ENCODE measurements around the gene RAB13. TPM values are rescaled to one million over a fixed set of nuclear protein-coding genes. Genes with fewer than 3 reads are reported as not detected.
"Not testable (repeated sequence)": the region's sequence is repeated elsewhere in the genome, so short reads cannot be mapped to it uniquely, and the experiment has no call there.

RAB13 gene
- polyA plus RNA-seq, 1 experiment: 250 TPM

GRCh38 chr1:153987621-153988020 is 1.5 kb upstream of the RAB13 start:
- ChIA-PET POLR2A (interaction anchor here (0.6 to 3.4 kb wide), 4 partner anchors 20 to 196 kb away, joined by 3 to 22 read pairs (median 4); partner anchors contain the start of genes CREB3L4 and CRTC2), CTCF (interaction anchor here (0.7 to 2.8 kb wide), 22 partner anchors 9 to 477 kb away, joined by 3 to 46 read pairs (median 4); partner anchors contain the start of genes CREB3L4, JTB and SLC27A3)
- no peak overlapping the region for H3K4me3 ChIP-seq (ENCODE audit: low read depth, low read length)
- no peak for TF ChIP-seq CTCF (IDR thresholded peaks at IDR 0.05; ENCODE audit: low read depth, low read length)
- H3K27me3 ChIP-seq (ENCODE audit: control insufficient read depth, insufficient read depth, low read length): no peaks in the 10 kb centered on the region
- DNase-seq (ENCODE audit: low read depth, low spot score): no peak
- H3K9me3 ChIP-seq (ENCODE audit: control insufficient read depth, insufficient read depth, low read length): no peaks in the 10 kb centered on the region; the same call in 1 of the 2 replicates
- H3K27ac ChIP-seq (ENCODE audit: low read depth, low read length): no peak overlapping the region

GRCh38 chr1:153985341-153985912 is 712 bp downstream of the RAB13 start:
- POLR2A ChIA-PET: interaction anchor here (0.7 to 3.4 kb wide), 5 partner anchors 8 to 39 kb away, joined by 3 to 22 read pairs (median 7); partner anchors contain the start of genes CREB3L4, CRTC2, DENND4B and JTB
- H3K9me3 ChIP-seq (ENCODE audit: control insufficient read depth, insufficient read depth, low read length): no peaks in the 10 kb centered on the region; the same call in 1 of the 2 replicates
- DNase-seq (ENCODE audit: low read depth, low spot score): no peak
- CTCF ChIA-PET: interaction anchor here (0.6 to 2.8 kb wide), 5 partner anchors 8 to 475 kb away, joined by 3 to 46 read pairs (median 13); partner anchors contain the start of gene JTB
- no peaks in the 10 kb centered on the region for H3K27me3 ChIP-seq (ENCODE audit: control insufficient read depth, insufficient read depth, low read length)
- H3K4me3 ChIP-seq (ENCODE audit: low read depth, low read length): peak overlapping the region; percentile 73
- peak overlapping the region; percentile 80 for H3K27ac ChIP-seq (ENCODE audit: low read depth, low read length)
- TF ChIP-seq CTCF (IDR thresholded peaks at IDR 0.05; ENCODE audit: low read depth, low read length): no peak

- Histone ChIP-seq H3K9me3 (ENCODE audit: control insufficient read depth, insufficient read depth, low read length) (no peaks in the 10 kb centered on the region; the same call in 1 of the 2 replicates), H3K27me3 (ENCODE audit: control insufficient read depth, insufficient read depth, low read length) (no peaks in the 10 kb centered on the region), H3K4me3 (ENCODE audit: low read depth, low read length) (peak overlapping the region; percentile 73), H3K27ac (ENCODE audit: low read depth, low read length) (peak overlapping the region; percentile 39)
- no peak for TF ChIP-seq CTCF (IDR thresholded peaks at IDR 0.05; ENCODE audit: low read depth, low read length)
- ChIA-PET POLR2A (interaction anchor here (3.4 kb wide), 1 partner anchor 17 kb away, joined by 22 read pairs; the partner anchor contains the start of gene CREB3L4), CTCF (interaction anchor here (0.9 to 2.8 kb wide), 3 partner anchors 17 to 288 kb away, joined by 3 to 44 read pairs (median 7); partner anchors contain the start of gene CREB3L4)
- DNase-seq (ENCODE audit: low read depth, low spot score): no peak
These were observed 1.8 kb downstream of the RAB13 start for GRCh38 chr1:153984123-153984894.

- DNase-seq (ENCODE audit: low read depth, low spot score); H3K4me3 ChIP-seq (ENCODE audit: low read depth, low read length); H3K9me3 ChIP-seq (ENCODE audit: control insufficient read depth, insufficient read depth, low read length); H3K27ac ChIP-seq (ENCODE audit: low read depth, low read length); POLR2A ChIA-PET; H3K27me3 ChIP-seq (ENCODE audit: control insufficient read depth, insufficient read depth, low read length): not testable (repeated sequence)
- CTCF ChIA-PET: interaction anchor here (1.4 kb wide), 1 partner anchor 24 kb away, joined by 3 read pairs; no protein-coding TSS in a partner anchor
These were observed 4.4 kb downstream of the RAB13 start for GRCh38 chr1:153981735-153982134.

GRCh38 chr1:153979091-153979490 is 7.0 kb downstream of the RAB13 start:
- H3K4me3 ChIP-seq (ENCODE audit: low read depth, low read length); H3K27me3 ChIP-seq (ENCODE audit: control insufficient read depth, insufficient read depth, low read length); H3K27ac ChIP-seq (ENCODE audit: low read depth, low read length); DNase-seq (ENCODE audit: low read depth, low spot score); H3K9me3 ChIP-seq (ENCODE audit: control insufficient read depth, insufficient read depth, low read length): not testable (repeated sequence)
- ChIA-PET CTCF (interaction anchor here (1.1 to 3.5 kb wide), 3 partner anchors 8 to 49 kb away, joined by 3 to 31 read pairs (median 17); partner anchors contain the start of genes CREB3L4 and RAB13), POLR2A (interaction anchor here (3.0 to 3.9 kb wide), 2 partner anchors 11 to 12 kb away, joined by 35 to 39 read pairs; partner anchors contain the start of genes CREB3L4 and RPS27)

Data from AG04450 (cell line).